Tibial artery (tissue), 4 donors: Measurements from ENCODE around the gene PTGDR2.
A peak's percentile ranks its signal among the peaks of the same experiment; 100 is the strongest.

Experiments used
- DNase-seq, 2 donors: peaks; one replicate each; pipeline ENCODE4 v3.0.0-alpha.2; 2019
- H3K27ac ChIP-seq, 2 donors: fragments of 200-600 bp; sonication (generic) in 1 of 2; 1 replicate in 1 of 2; 2 replicates in 1 of 2; pipeline ENCODE4 v1.5.1; 2018 to 2019; ENCODE audit warnings: mild to moderate bottlenecking in 1 of 2
- H3K27me3 ChIP-seq, 2 donors: fragments of 200-600 bp; sonication (generic) in 1 of 2; one replicate each; pipeline versions ENCODE4 v1.5.1 to v1.6.0; 2016 to 2019
- H3K36me3 ChIP-seq, 3 donors: fragments of 200-600 bp; sonication (generic) in 2 of 3; one replicate each; pipeline ENCODE4 v1.5.1; 2016 to 2019; ENCODE audit warnings: mild to moderate bottlenecking in 2 of 3
- H3K4me1 ChIP-seq, 4 donors: fragments of 200-600 bp; sonication (generic) in 2 of 4; 1 replicate in 3 of 4; 2 replicates in 1 of 4; pipeline ENCODE4 v1.5.1; 2016 to 2019
- H3K4me3 ChIP-seq, 2 donors: fragments of 200-600 bp; sonication (generic) in 1 of 2; 1 replicate in 1 of 2; 2 replicates in 1 of 2; pipeline ENCODE4 v1.5.1; 2018 to 2019; ENCODE audit warnings: mild to moderate bottlenecking in 2 of 2
- H3K9me3 ChIP-seq, 3 donors: fragments of 200-600 bp; sonication (generic) in 1 of 3; one replicate each; pipeline ENCODE4 v1.5.1; 2016 to 2019
- intact Hi-C: fragments of 100-400 bp; cut with DNase I; formaldehyde crosslinking; loops from one replicate; pipeline ENCODE4 v1.15.0; 2023; ENCODE audit warnings: low total_unique reads
- TF ChIP-seq, protein P1 (sequence below), 2 experiments: fragments of 200-600 bp in 1 of 2; fragments of 450-650 bp in 1 of 2; IDR thresholded peaks; one replicate each; pipeline ENCODE4 v1.5.1; 2017 to 2019; ENCODE audit warnings: antibody characterized with exemption in 2 of 2, mild to moderate bottlenecking in 1 of 2, moderate library complexity in 1 of 2

PTGDR2 gene

DNA sequence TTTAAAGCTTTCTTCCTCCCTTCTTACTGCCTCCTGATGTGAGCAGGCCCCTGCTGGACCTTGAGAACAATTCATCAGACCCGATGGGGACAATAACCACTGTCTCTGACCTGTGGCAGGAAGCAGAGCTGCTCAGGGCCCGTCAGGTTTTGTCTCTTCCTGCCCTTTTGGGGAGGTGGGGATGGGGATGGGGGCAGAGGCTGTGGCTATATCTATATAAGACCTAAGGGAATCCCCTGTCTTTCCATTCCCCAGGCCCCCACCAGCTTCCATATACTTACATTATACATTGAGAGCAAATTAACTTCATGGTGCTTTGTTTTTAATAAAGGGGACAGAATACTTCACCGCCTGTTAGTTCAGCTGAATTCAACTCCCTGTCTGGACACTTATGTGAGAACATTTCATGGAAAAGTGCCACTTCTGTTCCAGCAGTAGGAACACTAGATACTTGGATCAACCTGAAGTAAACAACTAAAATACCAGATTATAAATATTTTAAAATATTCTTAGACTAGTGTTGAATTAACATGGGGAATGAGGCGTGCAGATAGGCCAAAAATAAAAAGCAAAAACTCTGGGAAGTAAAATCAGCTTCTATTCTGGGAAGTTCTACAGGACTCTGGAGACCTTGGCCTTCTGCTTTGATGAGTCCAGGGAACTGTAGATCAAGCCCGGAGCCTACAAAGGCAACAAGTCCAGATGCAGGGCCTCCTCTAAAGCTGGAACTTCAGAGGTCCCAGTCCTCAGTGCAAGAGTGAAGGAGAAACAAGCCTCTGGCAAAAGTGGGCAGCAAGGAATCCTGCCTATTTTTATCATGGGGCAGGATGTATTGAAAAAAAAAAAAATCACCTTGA is 22.7 kb upstream of the PTGDR2 start:
- DNase-seq: peak in 1 of 2 donors; percentile 15
- H3K9me3 ChIP-seq: no peaks in the 10 kb centered on the region
- intact Hi-C loops: no loop called here
- H3K4me3 ChIP-seq: no peak overlapping the region
- no peaks in the 10 kb centered on the region for H3K4me1 ChIP-seq
- H3K36me3 ChIP-seq: peaks cover 0 to 30% (median 7%) of the 10 kb centered on the region in 3 donors
- TF ChIP-seq, protein P1, sequence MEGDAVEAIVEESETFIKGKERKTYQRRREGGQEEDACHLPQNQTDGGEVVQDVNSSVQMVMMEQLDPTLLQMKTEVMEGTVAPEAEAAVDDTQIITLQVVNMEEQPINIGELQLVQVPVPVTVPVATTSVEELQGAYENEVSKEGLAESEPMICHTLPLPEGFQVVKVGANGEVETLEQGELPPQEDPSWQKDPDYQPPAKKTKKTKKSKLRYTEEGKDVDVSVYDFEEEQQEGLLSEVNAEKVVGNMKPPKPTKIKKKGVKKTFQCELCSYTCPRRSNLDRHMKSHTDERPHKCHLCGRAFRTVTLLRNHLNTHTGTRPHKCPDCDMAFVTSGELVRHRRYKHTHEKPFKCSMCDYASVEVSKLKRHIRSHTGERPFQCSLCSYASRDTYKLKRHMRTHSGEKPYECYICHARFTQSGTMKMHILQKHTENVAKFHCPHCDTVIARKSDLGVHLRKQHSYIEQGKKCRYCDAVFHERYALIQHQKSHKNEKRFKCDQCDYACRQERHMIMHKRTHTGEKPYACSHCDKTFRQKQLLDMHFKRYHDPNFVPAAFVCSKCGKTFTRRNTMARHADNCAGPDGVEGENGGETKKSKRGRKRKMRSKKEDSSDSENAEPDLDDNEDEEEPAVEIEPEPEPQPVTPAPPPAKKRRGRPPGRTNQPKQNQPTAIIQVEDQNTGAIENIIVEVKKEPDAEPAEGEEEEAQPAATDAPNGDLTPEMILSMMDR (IDR thresholded peaks at IDR 0.05): no peak
- peak overlapping the region in 1 of 2 donors; percentile 35 for H3K27ac ChIP-seq
- no peaks in the 10 kb centered on the region for H3K27me3 ChIP-seq

GRCh38 chr11:60876168-60876485 is 20.4 kb upstream of the PTGDR2 start:
- H3K4me3 ChIP-seq: no peak overlapping the region
- TF ChIP-seq, protein P1 (IDR thresholded peaks at IDR 0.05): no peak
- H3K4me1 ChIP-seq: no peaks in the 10 kb centered on the region
- peaks cover 0 to 24% (median 7%) of the 10 kb centered on the region in 3 donors for H3K36me3 ChIP-seq
- peak in 1 of 2 donors; percentile 53 for DNase-seq
- H3K27me3 ChIP-seq: peaks cover 0 to 3% of the 10 kb centered on the region in 2 donors
- intact Hi-C loops: no loop called here
- no peaks in the 10 kb centered on the region for H3K9me3 ChIP-seq
- no peak overlapping the region for H3K27ac ChIP-seq

GRCh38 chr11:60875366-60876167 is 19.8 kb upstream of the PTGDR2 start:
- peak in 1 of 2 donors; percentile 60 for DNase-seq
- H3K4me1 ChIP-seq: no peaks in the 10 kb centered on the region

DNA sequence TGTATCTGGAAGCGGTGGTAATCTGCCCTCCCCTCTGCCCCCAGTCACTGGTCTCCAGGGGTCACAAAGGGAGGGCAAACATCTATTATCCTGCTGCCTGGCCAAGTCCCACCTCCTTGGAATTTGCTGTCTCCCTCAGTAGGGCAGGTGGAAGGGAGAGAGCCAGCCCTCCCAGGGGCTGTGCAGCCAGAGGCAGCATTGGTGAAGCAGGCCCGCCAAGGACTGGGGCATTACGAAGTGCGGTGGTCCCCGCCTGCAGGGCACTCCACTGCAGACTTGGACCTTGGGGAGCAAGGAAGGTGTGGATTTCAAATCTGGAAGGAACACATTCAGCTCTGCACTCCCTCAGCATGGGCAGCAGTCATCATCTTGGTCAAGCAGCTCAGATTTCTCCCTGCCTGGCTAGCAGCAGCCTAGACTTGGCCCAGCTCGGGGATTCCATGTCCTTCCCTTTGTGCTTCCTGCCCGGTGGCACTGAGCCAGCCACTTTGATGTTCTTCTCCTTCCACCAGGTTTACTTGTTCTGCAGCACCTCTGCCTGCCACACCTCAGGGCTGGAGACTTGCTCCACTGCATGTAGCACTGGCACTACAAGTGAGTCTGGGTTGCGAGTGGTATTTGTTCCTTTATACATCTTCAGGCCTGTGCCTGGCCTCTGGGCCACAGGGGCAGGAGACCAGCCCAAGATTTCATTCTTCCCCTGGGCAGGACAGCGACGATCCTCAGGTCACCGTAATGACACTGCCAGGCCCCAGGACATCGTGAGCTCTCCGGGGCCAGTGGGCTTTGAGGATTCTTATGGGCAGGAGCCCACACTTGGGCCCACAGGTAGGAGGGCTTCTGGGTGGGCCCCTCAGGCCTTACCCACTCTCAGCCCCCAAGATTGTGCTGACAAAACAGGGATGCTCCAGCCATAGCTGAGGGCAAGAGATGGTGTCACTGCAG is 18.9 kb upstream of the PTGDR2 start:
- H3K27me3 ChIP-seq: peaks cover 0 to 8% of the 10 kb centered on the region in 2 donors
- H3K4me1 ChIP-seq: no peaks in the 10 kb centered on the region
- TF ChIP-seq, protein P1 (IDR thresholded peaks at IDR 0.05): no peak
- H3K36me3 ChIP-seq: peaks cover 0 to 10% (median 0%) of the 10 kb centered on the region in 3 donors
- no peak overlapping the region for H3K4me3 ChIP-seq
- no peak overlapping the region for H3K27ac ChIP-seq
- intact Hi-C loops: no loop called here
- no peaks in the 10 kb centered on the region for H3K9me3 ChIP-seq
- peak in 1 of 2 donors; percentile 62 for DNase-seq

More at GRCh38 chr11:60875366-60876167, 19.8 kb upstream of the PTGDR2 start:
- Histone ChIP-seq H3K27me3 (peaks cover 0 to 8% of the 10 kb centered on the region in 2 donors), H3K4me3 (no peak overlapping the region), H3K27ac (no peak overlapping the region), H3K9me3 (no peaks in the 10 kb centered on the region), H3K36me3 (peaks cover 0 to 19% (median 2%) of the 10 kb centered on the region in 3 donors)
- TF ChIP-seq, protein P1 (IDR thresholded peaks at IDR 0.05): no peak
- intact Hi-C loops: no loop called here

DNA sequence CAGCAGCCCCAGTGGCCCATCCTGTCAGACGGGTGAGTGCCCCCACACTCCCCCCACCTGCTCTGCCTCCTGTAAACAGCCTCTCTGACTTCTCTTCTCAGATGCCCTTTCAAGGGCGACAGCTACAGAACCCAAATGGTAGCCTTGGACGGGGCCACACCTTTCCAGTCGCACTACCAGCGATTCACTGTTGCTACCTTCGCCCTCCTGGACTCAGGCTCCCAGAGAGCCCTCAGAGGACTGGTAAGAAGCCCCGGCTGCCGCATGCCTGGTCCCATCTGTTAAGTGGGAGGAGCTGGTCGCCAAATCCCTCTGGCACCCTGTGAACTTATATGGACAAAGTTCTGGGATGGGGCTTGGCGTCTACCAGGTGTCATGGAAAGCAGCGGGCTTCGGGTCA is 17.8 kb upstream of the PTGDR2 start:
- Histone ChIP-seq H3K27me3 (peaks cover 0 to 15% of the 10 kb centered on the region in 2 donors), H3K9me3 (no peaks in the 10 kb centered on the region), H3K4me3 (no peak overlapping the region), H3K27ac (no peak overlapping the region), H3K4me1 (no peaks in the 10 kb centered on the region), H3K36me3 (no peaks in the 10 kb centered on the region)
- intact Hi-C loops: no loop called here
- TF ChIP-seq, protein P1 (IDR thresholded peaks at IDR 0.05): no peak
- DNase-seq: peak in 1 of 2 donors; percentile 60
